GM18861 (cell line): Measurements from ENCODE around the gene GKN1.

Experiments used
- ATAC-seq: cut with Tn5 transposase; IDR thresholded peaks from one replicate; pipeline ENCODE4 v1.9.1; 2021; ENCODE audit not compliant: unreplicated experiment

The GKN1 gene

GRCh38 chr2:69001879-69002278 lies 27.4 kb downstream of the GKN1 start:
- ATAC-seq: no peak

GRCh38 chr2:69003731-69004130 lies 29.3 kb downstream of the GKN1 start:
- ATAC-seq: no peak

- ATAC-seq: no peak
Measured at GRCh38 chr2:69007169-69007568, 32.7 kb downstream of the GKN1 start.

GRCh38 chr2:69007603-69008002 lies 33.2 kb downstream of the GKN1 start:
- no peak for ATAC-seq

GRCh38 chr2:69010437-69011194 lies 36.2 kb downstream of the GKN1 start:
- ATAC-seq: no peak

GRCh38 chr2:69011611-69012157 lies 37.2 kb downstream of the GKN1 start:
- ATAC-seq: no peak

- ATAC-seq: no peak
Measured at GRCh38 chr2:69012310-69013141, 38.1 kb downstream of the GKN1 start.

GRCh38 chr2:69013142-69013839 lies 38.9 kb downstream of the GKN1 start, which contains the start of gene ANTXR1:
ANTXR1 (plus strand) TSS chr2:69013179; CDS start chr2:69013500, 321 bp downstream.
- no peak for ATAC-seq

GRCh38 chr2:69013840-69014821 lies 39.7 kb downstream of the GKN1 start:
- no peak for ATAC-seq

GRCh38 chr2:69017080-69017479 lies 42.6 kb downstream of the GKN1 start:
- no peak for ATAC-seq

GRCh38 chr2:69017835-69018234 lies 43.4 kb downstream of the GKN1 start:
- no peak for ATAC-seq

- no peak for ATAC-seq
Measured at GRCh38 chr2:69018678-69019095, 44.3 kb downstream of the GKN1 start.

GRCh38 chr2:69020496-69021426 lies 46.3 kb downstream of the GKN1 start:
- ATAC-seq: no peak

- no peak for ATAC-seq
Measured at GRCh38 chr2:69021727-69022126, 47.3 kb downstream of the GKN1 start.

- no peak for ATAC-seq
Measured at GRCh38 chr2:69022548-69022947, 48.1 kb downstream of the GKN1 start.

- no peak for ATAC-seq
Measured at GRCh38 chr2:69023236-69023635, 48.8 kb downstream of the GKN1 start.

GRCh38 chr2:69026026-69026425 lies 51.6 kb downstream of the GKN1 start:
- ATAC-seq: no peak

GRCh38 chr2:69026691-69027459 lies 52.4 kb downstream of the GKN1 start:
- no peak for ATAC-seq
